Measurements from ENCODE around the gene GPR87. TPM values are rescaled to one million over a fixed set of nuclear protein-coding genes. Genes with fewer than 3 reads are reported as not detected.

GPR87 gene
- total RNA-seq (not detected), polyA plus RNA-seq (not detected)
- long read RNA-seq, donor 1: 0 reads
- long read RNA-seq, donor 2: 0 reads

DNA sequence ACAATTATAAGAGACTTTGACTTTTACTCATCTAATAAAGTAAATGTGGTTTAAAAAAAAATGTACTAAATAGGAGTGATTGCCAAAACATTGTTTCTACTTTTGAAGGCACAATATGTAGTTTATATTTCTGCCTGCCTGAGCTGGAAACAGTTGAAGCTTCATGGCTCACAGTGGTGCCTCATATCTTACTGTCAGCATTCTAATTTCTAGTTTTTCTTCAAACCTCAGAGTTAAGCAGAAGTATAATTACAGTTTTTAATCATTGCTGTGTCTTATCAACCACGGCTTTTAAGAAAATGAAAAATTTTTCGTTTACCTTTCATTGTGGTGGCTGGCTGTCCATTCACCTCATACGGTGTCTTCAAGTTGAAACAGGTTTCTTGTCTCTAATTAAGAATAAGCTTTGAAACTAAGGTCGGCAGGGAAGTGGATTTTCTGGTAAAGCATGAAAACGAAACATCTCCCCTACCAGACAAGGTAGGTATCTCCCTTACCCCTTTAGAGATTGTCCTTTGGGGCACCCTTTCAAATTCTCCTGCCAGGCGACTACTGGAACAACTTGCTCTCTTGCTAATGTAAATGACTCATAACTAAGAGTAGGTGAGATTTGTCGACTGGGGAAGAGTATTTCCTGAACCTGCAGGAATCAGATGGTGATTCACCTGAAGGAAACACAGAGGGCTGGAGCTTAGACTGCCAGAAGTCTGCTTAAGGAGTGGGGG is at the start of gene GPR87:
Gene GPR87, minus strand, starts transcription at position 554 of the 725 bp plus-strand sequence. CDS start 16,720 bp downstream, outside the sequence.
- ATAC-seq (no peak), DNase-seq (no peak)
- no peaks in the 10 kb centered on the region for H3K27me3 ChIP-seq (ENCODE audit: insufficient read depth in 3 of 3, low read length in 2 of 3)
- H3K27ac ChIP-seq: no peak within 1 kb of the TSS
- no peaks in the 10 kb centered on the region for H3K9me3 ChIP-seq
- TF ChIP-seq, protein P1, sequence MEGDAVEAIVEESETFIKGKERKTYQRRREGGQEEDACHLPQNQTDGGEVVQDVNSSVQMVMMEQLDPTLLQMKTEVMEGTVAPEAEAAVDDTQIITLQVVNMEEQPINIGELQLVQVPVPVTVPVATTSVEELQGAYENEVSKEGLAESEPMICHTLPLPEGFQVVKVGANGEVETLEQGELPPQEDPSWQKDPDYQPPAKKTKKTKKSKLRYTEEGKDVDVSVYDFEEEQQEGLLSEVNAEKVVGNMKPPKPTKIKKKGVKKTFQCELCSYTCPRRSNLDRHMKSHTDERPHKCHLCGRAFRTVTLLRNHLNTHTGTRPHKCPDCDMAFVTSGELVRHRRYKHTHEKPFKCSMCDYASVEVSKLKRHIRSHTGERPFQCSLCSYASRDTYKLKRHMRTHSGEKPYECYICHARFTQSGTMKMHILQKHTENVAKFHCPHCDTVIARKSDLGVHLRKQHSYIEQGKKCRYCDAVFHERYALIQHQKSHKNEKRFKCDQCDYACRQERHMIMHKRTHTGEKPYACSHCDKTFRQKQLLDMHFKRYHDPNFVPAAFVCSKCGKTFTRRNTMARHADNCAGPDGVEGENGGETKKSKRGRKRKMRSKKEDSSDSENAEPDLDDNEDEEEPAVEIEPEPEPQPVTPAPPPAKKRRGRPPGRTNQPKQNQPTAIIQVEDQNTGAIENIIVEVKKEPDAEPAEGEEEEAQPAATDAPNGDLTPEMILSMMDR (IDR thresholded peaks at IDR 0.05): no peak
- no peaks in the 10 kb centered on the region for H3K4me1 ChIP-seq
- no peaks in the 10 kb centered on the region for H3K36me3 ChIP-seq (ENCODE audit: insufficient read depth in 1 of 2, low read depth in 1 of 2)
- no peak within 1 kb of the TSS for H3K4me3 ChIP-seq
- WGBS, 3 donors: 73 to 80% (median 80%) methylated on average over 7 of the region's 7 CpGs
- intact Hi-C loops (cut with DNase I): no loop called here

- DNase-seq (no peak), ATAC-seq (no peak)
- no peak overlapping the region for H3K4me3 ChIP-seq
- intact Hi-C loops (cut with DNase I): no loop called here
- TF ChIP-seq, protein P1 (IDR thresholded peaks at IDR 0.05): no peak
- H3K4me1 ChIP-seq: no peaks in the 10 kb centered on the region
- no peaks in the 10 kb centered on the region for H3K27me3 ChIP-seq (ENCODE audit: insufficient read depth in 3 of 3, low read length in 2 of 3)
- no peak overlapping the region for H3K27ac ChIP-seq
- H3K36me3 ChIP-seq (ENCODE audit: insufficient read depth in 1 of 2, low read depth in 1 of 2): no peaks in the 10 kb centered on the region
- H3K9me3 ChIP-seq: no peaks in the 10 kb centered on the region
- 44 to 61% (median 57%) methylated on average over 3 of the region's 3 CpGs for WGBS, 3 donors
Measured at GRCh38 chr3:151362751-151363174, 46.1 kb upstream of the GPR87 start.

GRCh38 chr3:151357463-151357850 is 40.8 kb upstream of the GPR87 start:
- H3K36me3 ChIP-seq (ENCODE audit: insufficient read depth in 1 of 2, low read depth in 1 of 2): no peaks in the 10 kb centered on the region
- DNase-seq (no peak), ATAC-seq (no peak)
- no peak overlapping the region for H3K27ac ChIP-seq
- intact Hi-C loops (cut with DNase I): no loop called here
- H3K27me3 ChIP-seq (ENCODE audit: insufficient read depth in 3 of 3, low read length in 2 of 3): no peaks in the 10 kb centered on the region
- TF ChIP-seq, protein P1 (IDR thresholded peaks at IDR 0.05): no peak
- H3K9me3 ChIP-seq: no peaks in the 10 kb centered on the region
- no peaks in the 10 kb centered on the region for H3K4me1 ChIP-seq
- H3K4me3 ChIP-seq: no peak overlapping the region
- 57 to 72% (median 65%) methylated on average over 2 of the region's 2 CpGs for WGBS, 3 donors

DNA sequence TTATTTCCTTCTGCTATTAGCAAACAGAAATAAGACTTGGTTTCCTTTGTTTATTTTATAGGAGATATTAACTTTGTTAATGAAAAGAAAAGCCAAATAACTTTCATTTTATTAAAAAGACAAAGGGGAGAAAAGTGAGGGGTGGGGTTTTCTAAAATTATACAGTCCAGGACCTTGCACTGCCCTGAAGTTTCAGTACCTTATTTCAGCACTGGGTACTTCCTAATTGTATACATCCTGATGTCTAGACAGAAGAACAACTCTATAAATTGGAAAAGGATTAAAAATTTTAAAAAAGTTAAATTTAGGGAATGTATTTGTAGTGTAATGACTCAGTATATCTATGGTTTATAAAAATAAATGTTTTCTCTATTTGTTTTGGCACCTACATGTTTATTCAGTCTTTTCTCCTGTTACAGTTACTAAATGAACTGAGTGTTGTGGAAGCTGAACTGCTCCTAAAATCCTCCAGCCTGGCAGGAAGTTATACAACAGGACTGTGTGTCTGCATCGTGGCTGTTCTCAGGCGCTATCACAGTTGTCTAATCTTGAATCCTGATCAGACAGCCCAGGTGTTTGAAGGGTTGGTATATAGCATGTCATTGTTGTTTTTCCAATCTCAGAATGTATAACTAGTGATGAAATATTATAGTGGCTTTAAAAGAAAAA is 40.3 kb upstream of the GPR87 start:
- no peak overlapping the region for H3K4me3 ChIP-seq
- ATAC-seq (no peak), DNase-seq (no peak)
- no peak overlapping the region for H3K27ac ChIP-seq
- 51 to 58% (median 52%) methylated on average over 2 of the region's 2 CpGs for WGBS, 3 donors
- no peaks in the 10 kb centered on the region for H3K36me3 ChIP-seq (ENCODE audit: insufficient read depth in 1 of 2, low read depth in 1 of 2)
- no peaks in the 10 kb centered on the region for H3K4me1 ChIP-seq
- H3K9me3 ChIP-seq: no peaks in the 10 kb centered on the region
- no peaks in the 10 kb centered on the region for H3K27me3 ChIP-seq (ENCODE audit: insufficient read depth in 3 of 3, low read length in 2 of 3)
- intact Hi-C loops (cut with DNase I): no loop called here
- TF ChIP-seq, protein P1 (IDR thresholded peaks at IDR 0.05): no peak

Data from psoas muscle (tissue), 8 donors.